Natural killer cell (primary cell): ENCODE measurements around the gene ALG11. TPM values are rescaled to one million over a fixed set of nuclear protein-coding genes. Genes with fewer than 3 reads are reported as not detected.
"Not testable (repeated sequence)": the region's sequence is repeated elsewhere in the genome, so short reads cannot be mapped to it uniquely, and the experiment has no call there.

ENCODE experiments used
- ATAC-seq, 3 donors: fragments of 150-1000 bp in 2 of 3; fragments of 200-7000 bp in 1 of 3; cut with Tn5 transposase; 1 replicate in 1 of 3; 2 replicates in 2 of 3; pipeline ENCODE4 v1.10.0; 2021; ENCODE audit warnings: mild to moderate bottlenecking in 2 of 3, moderate library complexity in 2 of 3
- DNase-seq, 2 donors: peaks; one replicate each; pipeline versions ENCODE4 v3.0.0 to v3.0.0-alpha.2; 2013 to 2021; ENCODE audit warnings: mixed read lengths in 1 of 2
- H3K27ac ChIP-seq: one replicate; pipeline ENCODE4 v1.5.1; 2013; ENCODE audit warnings: mild to moderate bottlenecking, low read length
- H3K27me3 ChIP-seq: one replicate; pipeline ENCODE4 v1.6.1; 2013; ENCODE audit warnings: low read length; ENCODE audit not compliant: control insufficient read depth, insufficient read depth
- H3K36me3 ChIP-seq: one replicate; pipeline ENCODE4 v1.6.1; 2013; ENCODE audit warnings: low read length; ENCODE audit not compliant: control insufficient read depth, insufficient read depth
- H3K4me1 ChIP-seq: one replicate; pipeline ENCODE4 v1.6.1; 2013; ENCODE audit warnings: low read length; ENCODE audit not compliant: control insufficient read depth, insufficient read depth
- H3K4me3 ChIP-seq: one replicate; pipeline ENCODE4 v1.5.1; 2013; ENCODE audit warnings: low read length
- H3K9me3 ChIP-seq: one replicate; pipeline ENCODE4 v1.6.1; 2013; ENCODE audit warnings: low read length; ENCODE audit not compliant: control insufficient read depth, insufficient read depth
- H3K27ac Mint-ChIP-seq, 2 donors: one replicate each; pipeline ENCODE4 v1.8.0; 2022; ENCODE audit warnings: mild to moderate bottlenecking in 2 of 2, mixed read lengths in 2 of 2, moderate library complexity in 1 of 2
- H3K27me3 Mint-ChIP-seq, 2 donors: one replicate each; pipeline ENCODE4 v1.8.0; 2022; ENCODE audit warnings: low read depth in 2 of 2, mixed read lengths in 2 of 2
- H3K36me3 Mint-ChIP-seq: one replicate; pipeline ENCODE4 v1.8.0; 2022; ENCODE audit warnings: mixed read lengths
- H3K4me1 Mint-ChIP-seq, 2 donors: one replicate each; pipeline ENCODE4 v1.8.0; 2022; ENCODE audit warnings: mixed read lengths in 2 of 2
- H3K4me3 Mint-ChIP-seq: one replicate; pipeline ENCODE4 v1.8.0; 2022; ENCODE audit warnings: mild to moderate bottlenecking, moderate library complexity, mixed read lengths
- H3K9me3 Mint-ChIP-seq, 2 donors: one replicate each; pipeline ENCODE4 v1.8.0; 2022; ENCODE audit warnings: mixed read lengths in 2 of 2
- CTCF ChIP-seq: fragments of 200-600 bp; IDR thresholded peaks from one replicate; pipeline ENCODE4 v1.8.0; 2022; ENCODE audit warnings: antibody characterized with exemption
- WGBS: methylation state at CpG from one replicate; pipeline ENCODE4 v1.1.7; 2013; ENCODE audit warnings: missing lambda C conversion rate; ENCODE audit not compliant: insufficient coverage; 5-methylcytosine and 5-hydroxymethylcytosine counted together
- intact Hi-C: fragments of 100-400 bp; cut with micrococcal nuclease; formaldehyde crosslinking; loops from one replicate; pipeline ENCODE4 v1.14.2; 2022
- total RNA-seq, 4 donors: library from RNA; stranded (reverse); fragments of 120-200 nt in 1 of 4; gene quantifications; one replicate each; pipeline versions ENCODE4 v1.2.3 to v1.2.4, GENCODE V29; 2013 to 2022

Gene ALG11
- total RNA-seq, 3 donors from 2014 or later (not counting 1 experiment from before 2014, with no cell fraction given) = 30.8 to 35.8 (median 35.2) TPM

- Mint-ChIP-seq H3K9me3 (no peaks in the 10 kb centered on the region), H3K4me3 (no peak overlapping the region), H3K27ac (no peak overlapping the region), H3K4me1 (peaks cover 44 to 46% of the 10 kb centered on the region in 2 donors), H3K27me3 (no peaks in the 10 kb centered on the region), H3K36me3 (peaks cover 18% of the 10 kb centered on the region)
- DNase-seq (no peak), ATAC-seq (no peak)
- Histone ChIP-seq H3K36me3 (peaks cover 38% of the 10 kb centered on the region), H3K27ac (no peak overlapping the region), H3K4me3 (no peak overlapping the region), H3K9me3 (no peaks in the 10 kb centered on the region), H3K4me1 (no peaks in the 10 kb centered on the region), H3K27me3 (no peaks in the 10 kb centered on the region)
- intact Hi-C loops = no loop called here
- no peak for TF ChIP-seq CTCF
- 98% methylated on average over 7 of the region's 8 CpGs for WGBS
Measured at GRCh38 chr13:52025475-52026245, 13.5 kb downstream of the ALG11 start.

- no peaks in the 10 kb centered on the region for H3K4me1 ChIP-seq
- no peaks in the 10 kb centered on the region for H3K9me3 ChIP-seq
- Mint-ChIP-seq H3K27me3 (no peaks in the 10 kb centered on the region), H3K4me1 (peaks cover 39 to 41% of the 10 kb centered on the region in 2 donors), H3K27ac (no peak overlapping the region), H3K36me3 (peaks cover 14% of the 10 kb centered on the region), H3K4me3 (no peak overlapping the region), H3K9me3 (no peaks in the 10 kb centered on the region)
- H3K4me3 ChIP-seq = no peak overlapping the region
- ATAC-seq (no peak), DNase-seq (no peak)
- H3K36me3 ChIP-seq = peaks cover 36% of the 10 kb centered on the region
- H3K27me3 ChIP-seq = no peaks in the 10 kb centered on the region
- H3K27ac ChIP-seq = no peak overlapping the region
- TF ChIP-seq CTCF = no peak
- intact Hi-C loops = no loop called here
- 97% methylated on average over 3 of the region's 3 CpGs for WGBS
Measured at GRCh38 chr13:52026246-52026626, 14.0 kb downstream of the ALG11 start.

GRCh38 chr13:52027832-52028231 lies 15.6 kb downstream of the ALG11 start:
- H3K27me3 Mint-ChIP-seq = no peaks in the 10 kb centered on the region
- DNase-seq (no peak), ATAC-seq (no peak)
- intact Hi-C loops = no loop called here
- H3K4me1 Mint-ChIP-seq = peaks cover 38 to 44% of the 10 kb centered on the region in 2 donors
- Histone ChIP-seq H3K36me3 (peaks cover 34% of the 10 kb centered on the region), H3K9me3 (no peaks in the 10 kb centered on the region), H3K4me1 (no peaks in the 10 kb centered on the region), H3K27me3 (no peaks in the 10 kb centered on the region), H3K4me3 (no peak overlapping the region), H3K27ac (no peak overlapping the region)
- no peak for TF ChIP-seq CTCF
- H3K9me3 Mint-ChIP-seq = no peaks in the 10 kb centered on the region
- peaks cover 14% of the 10 kb centered on the region for H3K36me3 Mint-ChIP-seq
- WGBS = 100% methylated on average over 1 of the region's 1 CpG
- H3K27ac Mint-ChIP-seq = no peak overlapping the region
- no peak overlapping the region for H3K4me3 Mint-ChIP-seq

- TF ChIP-seq CTCF = no peak
- ATAC-seq (no peak), DNase-seq (no peak)
- intact Hi-C loops = no loop called here
- Histone ChIP-seq H3K9me3 (no peaks in the 10 kb centered on the region), H3K4me1 (no peaks in the 10 kb centered on the region), H3K27ac (no peak overlapping the region), H3K27me3 (no peaks in the 10 kb centered on the region), H3K4me3 (no peak overlapping the region), H3K36me3 (peaks cover 22% of the 10 kb centered on the region)
- H3K4me3 Mint-ChIP-seq = no peak overlapping the region
- 99% methylated on average over 4 of the region's 4 CpGs for WGBS
- peaks cover 14% of the 10 kb centered on the region for H3K36me3 Mint-ChIP-seq
- H3K27me3 Mint-ChIP-seq = no peaks in the 10 kb centered on the region
- H3K9me3 Mint-ChIP-seq = no peaks in the 10 kb centered on the region
- no peak overlapping the region for H3K27ac Mint-ChIP-seq
- H3K4me1 Mint-ChIP-seq = peaks cover 38 to 44% of the 10 kb centered on the region in 2 donors
Measured at GRCh38 chr13:52029569-52029968, 17.4 kb downstream of the ALG11 start.

- H3K4me1 ChIP-seq, H3K27ac Mint-ChIP-seq, DNase-seq, ATAC-seq, H3K4me3 ChIP-seq, H3K9me3 Mint-ChIP-seq, H3K27ac ChIP-seq, H3K4me3 Mint-ChIP-seq, H3K27me3 ChIP-seq, intact Hi-C loops, H3K9me3 ChIP-seq, H3K27me3 Mint-ChIP-seq: not testable (repeated sequence)
- peaks cover 15% of the 10 kb centered on the region for H3K36me3 ChIP-seq
- peaks cover 32 to 39% of the 10 kb centered on the region in 2 donors for H3K4me1 Mint-ChIP-seq
- peaks cover 14% of the 10 kb centered on the region for H3K36me3 Mint-ChIP-seq
- 98% methylated on average over 4 of the region's 6 CpGs for WGBS
Measured at GRCh38 chr13:52030401-52030800, 18.2 kb downstream of the ALG11 start.
